GM21515 (cell line): ENCODE results near the gene TMEM92.
"Not testable (repeated sequence)": the region's sequence is repeated elsewhere in the genome, so short reads cannot be mapped to it uniquely, and the experiment has no call there.

Source experiments
- ATAC-seq: cut with Tn5 transposase; IDR thresholded peaks from one replicate; pipeline ENCODE4 v1.9.1; 2021; ENCODE audit not compliant: unreplicated experiment

TMEM92 gene

DNA sequence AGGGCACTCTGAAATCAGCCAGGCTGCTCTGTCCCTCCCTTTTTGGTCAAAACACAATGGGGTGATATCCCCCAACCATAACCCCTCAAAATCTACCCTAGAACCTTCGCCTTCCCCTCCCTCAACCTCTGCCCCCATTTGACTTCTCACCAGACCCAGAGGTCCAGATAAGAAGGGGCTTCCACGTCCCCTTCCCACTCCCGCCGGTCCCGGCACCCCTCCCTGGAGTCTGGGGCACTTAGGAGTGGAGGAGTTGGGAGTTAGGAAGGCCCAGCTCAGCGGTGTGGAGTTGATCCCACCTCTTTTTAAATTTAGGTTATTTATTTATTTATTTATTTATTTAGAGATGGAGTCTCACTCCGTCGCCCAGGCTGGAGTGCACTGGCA, 619 bp upstream of the TMEM92 start:
- no peak for ATAC-seq

GRCh38 chr17:50274897-50275221, 593 bp downstream of the TMEM92 start:
- no peak for ATAC-seq

DNA sequence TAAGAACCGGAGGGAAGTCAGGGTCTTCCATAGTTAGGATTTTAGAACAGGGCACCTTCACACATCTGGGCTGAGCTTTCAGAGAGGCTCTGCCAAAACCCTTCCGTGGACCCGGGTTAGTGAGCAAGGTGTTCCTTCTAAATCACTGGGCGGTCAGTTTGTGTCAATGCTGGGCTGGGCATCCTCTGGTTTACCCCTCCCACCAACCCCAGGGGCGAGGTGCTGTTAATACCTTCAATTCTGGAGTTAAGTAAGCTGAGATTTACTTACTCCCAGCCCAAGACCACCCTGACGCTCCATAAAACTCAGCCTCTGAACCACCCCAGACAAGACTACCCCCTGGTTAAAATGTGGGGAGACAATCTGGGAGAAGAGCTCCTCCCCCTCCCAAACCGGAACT, 1.0 kb downstream of the TMEM92 start:
- ATAC-seq = no peak

DNA sequence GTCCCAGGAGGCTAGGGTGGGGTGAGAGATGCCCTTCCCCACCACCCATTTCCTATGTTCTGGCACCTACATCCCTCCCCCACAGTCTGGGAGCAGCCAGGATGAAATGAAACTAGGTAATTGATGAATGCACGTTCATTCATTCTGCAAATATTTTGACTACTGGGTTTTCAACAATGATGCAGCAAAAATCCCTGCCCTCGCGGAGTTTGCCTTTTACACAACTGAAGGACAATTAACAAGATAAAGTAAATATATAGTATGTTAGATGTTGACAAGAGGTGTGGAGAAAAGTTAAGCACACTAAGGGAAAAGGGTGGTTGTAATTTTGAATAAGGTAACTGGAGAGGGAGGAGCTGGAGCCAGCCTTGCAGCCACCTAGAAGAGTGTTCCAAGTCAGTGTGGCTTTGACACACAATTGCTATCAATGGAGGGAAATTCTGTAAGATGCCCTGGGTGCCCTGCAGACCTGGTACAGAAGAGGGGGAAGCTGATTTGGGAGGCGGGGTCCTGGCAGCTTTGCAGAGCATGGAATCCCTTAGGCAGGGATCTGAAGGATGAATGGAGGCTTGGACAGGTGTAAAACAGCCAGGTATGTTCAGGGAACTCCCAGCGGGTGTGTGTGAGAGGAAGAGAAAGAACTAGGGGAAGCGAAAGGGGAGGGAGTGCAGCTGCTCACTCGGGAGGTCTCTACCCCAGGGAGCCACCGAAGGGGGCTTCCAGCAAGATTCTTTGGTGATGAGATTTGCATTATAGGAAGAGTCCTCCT, 2.5 kb downstream of the TMEM92 start:
- no peak for ATAC-seq

DNA sequence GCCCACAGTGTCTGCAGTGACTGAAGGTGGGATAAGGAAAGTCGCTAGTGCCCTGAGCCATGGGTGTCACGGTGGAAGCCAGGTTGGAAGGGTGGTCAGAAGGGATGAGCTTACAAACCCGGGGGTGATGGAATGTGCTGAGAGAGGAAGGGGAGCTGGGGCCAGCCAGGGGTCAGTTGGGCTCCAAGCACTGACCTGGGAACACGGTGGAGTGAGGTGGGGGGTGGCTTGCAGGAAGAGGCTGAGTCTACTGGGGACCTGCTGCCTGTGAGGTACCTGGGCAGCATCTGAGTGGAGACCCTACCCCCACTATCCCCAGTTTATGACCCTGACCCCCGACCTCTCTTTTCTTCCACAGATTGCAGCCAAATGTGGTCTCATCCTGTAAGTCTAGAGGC, 3.1 kb downstream of the TMEM92 start:
- ATAC-seq = no peak

- no peak for ATAC-seq
These were observed 4.4 kb downstream of the TMEM92 start for GRCh38 chr17:50278526-50279180.

DNA sequence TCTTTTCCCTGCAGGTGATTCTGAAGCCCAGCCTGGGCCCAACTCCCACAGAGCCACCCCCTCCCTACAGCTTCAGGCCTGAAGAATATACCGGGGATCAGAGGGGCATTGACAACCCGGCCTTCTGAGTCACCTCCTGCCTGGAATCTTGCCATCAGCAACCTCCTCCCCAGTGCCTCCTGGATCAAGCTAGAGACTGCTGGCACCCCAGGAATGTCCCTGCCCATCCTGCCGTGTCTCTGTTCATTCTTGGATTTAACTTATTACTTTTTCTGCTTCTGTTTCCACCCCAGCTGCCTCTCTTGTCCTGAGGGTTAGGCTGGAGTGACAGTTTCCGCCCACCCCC, 4.9 kb downstream of the TMEM92 start:
- no peak for ATAC-seq

DNA sequence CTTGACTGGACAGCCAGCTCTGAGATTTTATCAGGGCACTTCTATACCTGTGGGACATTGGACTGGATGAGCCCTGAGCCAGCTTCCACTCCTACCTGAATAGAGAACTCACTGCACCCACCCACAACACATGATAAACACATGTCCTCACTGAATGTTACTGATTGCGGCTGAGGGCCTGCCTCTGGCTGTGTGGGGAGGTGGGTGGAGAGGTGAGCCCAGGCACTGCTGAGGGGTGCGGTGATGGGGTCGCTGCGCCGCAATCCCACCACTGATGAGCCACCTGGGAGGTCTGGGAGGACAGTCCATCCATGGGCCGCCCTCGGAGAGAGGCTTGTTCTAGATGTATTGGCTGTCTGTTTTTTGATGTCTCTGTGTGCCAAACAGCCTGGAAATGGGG, 5.4 kb downstream of the TMEM92 start:
- no peak for ATAC-seq

DNA sequence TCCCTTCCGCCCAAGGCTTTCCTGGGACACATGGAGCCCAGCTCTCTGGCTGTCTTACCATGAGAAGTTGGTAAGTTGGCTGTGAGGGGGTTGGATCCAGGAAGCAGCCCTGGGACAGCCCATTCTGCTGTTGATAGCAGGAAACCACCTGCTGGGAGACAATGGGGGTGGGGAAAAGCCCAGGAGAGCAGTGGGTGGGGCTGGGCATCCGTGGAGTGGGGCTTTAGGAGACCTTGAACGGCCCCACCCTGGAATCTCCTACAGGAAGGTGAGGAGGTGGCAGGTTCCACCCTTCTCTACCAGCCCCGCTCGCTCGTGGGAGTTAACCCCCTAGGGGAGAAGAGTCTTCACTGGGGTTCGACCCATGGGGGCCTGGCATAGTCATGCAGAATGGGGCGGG, 5.8 kb downstream of the TMEM92 start:
- ATAC-seq = no peak

- no peak for ATAC-seq
These were observed 6.7 kb downstream of the TMEM92 start for GRCh38 chr17:50280801-50281441.

- ATAC-seq = no peak
These were observed 7.6 kb downstream of the TMEM92 start for GRCh38 chr17:50281739-50282401.

- no peak for ATAC-seq
These were observed 9.0 kb downstream of the TMEM92 start for GRCh38 chr17:50283246-50283645.

GRCh38 chr17:50283714-50284113, 9.4 kb downstream of the TMEM92 start:
- no peak for ATAC-seq

DNA sequence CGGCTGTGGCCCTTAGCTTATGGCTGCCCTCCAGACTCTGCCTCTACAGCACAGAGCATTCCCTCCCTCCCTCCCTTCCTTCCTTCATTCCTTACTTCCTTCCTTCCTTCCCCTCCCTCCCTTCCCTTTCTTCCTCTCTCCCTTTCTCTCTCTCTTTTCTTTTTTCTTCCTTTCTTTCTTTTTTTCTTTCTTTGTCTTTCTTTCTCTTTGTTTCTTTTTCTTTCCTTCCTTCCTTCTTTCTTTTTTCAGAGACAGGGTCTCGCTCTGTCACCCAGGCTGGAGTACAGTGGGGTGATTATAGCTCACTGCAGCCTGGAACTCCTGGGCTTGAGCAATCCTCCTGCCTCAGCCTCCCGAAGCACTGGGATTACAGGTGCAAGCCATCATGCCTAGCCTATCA, 11.7 kb downstream of the TMEM92 start:
- ATAC-seq = no peak

DNA sequence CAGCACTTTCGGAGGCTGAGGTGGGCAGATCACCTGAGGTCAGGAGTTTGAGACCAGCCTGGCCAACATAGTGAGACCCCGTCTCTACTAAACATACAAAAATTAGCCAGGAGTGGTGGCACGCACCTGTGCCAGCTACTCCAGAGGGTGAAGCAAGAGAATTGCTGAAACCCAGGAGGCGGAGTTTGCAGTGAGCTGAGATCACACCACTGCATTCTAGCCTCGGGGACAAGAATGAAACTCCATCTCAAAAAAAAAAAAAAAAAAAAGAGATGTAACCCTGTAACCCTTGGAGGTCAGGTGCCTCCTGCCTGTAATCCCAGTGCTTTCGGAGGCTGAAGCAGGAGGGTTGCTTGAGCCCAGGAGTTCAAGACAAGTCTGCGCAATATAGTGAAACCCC, 13.0 kb downstream of the TMEM92 start:
- ATAC-seq = not testable (repeated sequence)

GRCh38 chr17:50288306-50288705, 14.0 kb downstream of the TMEM92 start:
- ATAC-seq = no peak

DNA sequence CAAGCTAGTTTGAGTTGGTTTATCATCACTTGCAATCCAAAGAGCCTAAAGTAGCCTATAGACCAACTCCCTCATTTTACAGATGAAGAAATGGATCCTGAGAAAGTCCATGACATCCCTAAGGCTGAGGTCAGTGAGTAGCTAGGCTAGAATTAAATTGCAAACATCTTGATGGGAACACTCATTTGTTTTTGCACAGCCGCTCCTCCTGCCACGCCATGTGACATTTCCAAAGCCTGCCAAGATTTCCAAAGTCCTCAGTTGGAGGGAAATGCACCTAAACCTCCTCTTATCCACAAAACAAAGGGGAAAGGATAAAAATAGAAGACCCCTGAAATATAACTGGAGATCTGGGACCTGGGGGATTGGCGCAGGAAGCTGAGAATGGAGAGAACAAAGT, 15.0 kb downstream of the TMEM92 start:
- ATAC-seq = no peak

GRCh38 chr17:50289991-50290702, 15.9 kb downstream of the TMEM92 start:
- no peak for ATAC-seq

DNA sequence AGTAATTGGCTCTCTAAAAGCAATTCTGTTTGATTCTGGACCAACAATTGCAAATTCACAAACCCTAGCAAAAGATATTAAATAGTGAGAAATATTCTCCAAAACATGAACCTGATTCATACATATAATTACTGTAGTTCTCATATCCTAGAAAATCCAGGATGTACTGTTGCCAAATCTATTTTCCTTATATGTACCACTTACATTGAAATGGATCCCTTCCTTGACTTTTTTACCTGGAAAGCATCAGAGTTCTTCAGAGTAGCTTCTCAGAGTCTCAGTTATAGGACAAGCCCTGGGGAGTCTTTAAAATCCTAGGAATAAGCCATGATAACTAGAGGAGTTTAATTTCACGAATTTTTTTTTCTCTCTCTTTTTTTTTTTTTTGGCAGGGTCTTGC, 16.7 kb downstream of the TMEM92 start:
- ATAC-seq = no peak

DNA sequence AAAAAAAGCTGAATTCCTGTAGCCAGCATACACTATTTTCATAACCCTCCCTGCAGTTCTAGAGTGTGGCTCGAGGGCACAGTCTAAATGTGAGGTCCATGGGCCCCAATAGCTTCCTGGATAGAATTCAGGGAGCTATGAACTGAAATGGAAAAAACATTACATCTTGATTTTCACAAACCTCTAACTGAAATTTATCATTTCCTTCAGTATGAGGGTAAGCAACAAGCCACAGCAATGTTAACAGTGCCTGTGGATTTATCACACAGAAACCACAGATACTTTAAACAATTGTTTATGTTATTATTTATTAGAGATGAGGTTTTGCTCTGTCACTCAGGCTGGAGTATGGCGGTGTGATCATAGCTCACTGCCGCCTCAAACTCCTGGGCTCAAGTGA, 18.2 kb downstream of the TMEM92 start:
- ATAC-seq = no peak

DNA sequence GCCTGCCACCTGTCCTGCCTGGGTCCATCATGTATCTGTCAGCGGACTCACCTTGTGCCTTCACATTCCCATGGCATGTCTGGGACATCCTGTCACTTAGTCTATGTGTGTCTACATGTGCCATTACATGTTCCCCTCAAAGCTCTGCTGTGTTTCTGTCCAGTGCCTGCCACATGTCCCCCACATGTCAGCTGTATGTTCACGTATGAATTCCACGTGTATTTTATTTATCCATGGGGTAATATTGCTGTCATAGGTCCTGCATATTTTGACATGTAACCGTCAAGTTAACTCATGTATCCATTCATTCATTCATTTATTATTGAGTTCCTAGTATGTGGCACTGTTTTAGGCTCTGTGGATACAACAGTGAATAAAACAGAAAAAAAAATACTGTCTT, 20.8 kb downstream of the TMEM92 start:
- ATAC-seq = no peak
